ENCODE data around the gene SEC16A.

Gene SEC16A

DNA sequence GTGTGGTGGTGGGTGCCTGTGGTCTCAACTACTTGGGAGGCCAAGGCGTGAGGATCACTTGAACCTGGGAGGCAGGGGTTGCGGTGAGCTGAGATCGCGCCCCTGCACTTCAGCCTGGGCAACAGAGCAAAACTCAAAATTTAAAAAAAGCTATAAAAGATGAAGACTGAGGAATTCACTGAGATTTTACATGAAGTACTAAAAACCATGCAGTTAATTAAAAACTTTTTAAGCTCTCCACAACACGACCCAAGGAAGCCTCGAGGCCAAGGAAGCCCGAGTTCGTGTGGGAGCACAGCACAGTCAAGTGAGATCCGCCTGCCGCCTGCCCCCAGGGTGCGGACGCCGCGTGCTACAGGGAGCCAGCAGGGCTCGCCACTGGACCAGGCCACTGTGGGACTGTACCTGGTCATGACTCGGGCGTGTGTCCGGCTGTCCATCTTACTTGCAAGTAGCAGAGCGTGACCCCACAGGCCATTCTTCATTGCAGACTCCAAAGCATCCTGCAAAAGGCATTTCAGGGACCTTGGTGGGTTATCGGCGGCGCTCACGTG, 22.0 kb downstream of the SEC16A start:
- TF ChIP-seq CTCF (IDR thresholded peaks at IDR 0.05; ENCODE audit: low read length, missing control alignments), result no peak
- DNase-seq (ENCODE audit: low read depth), result no peak

GRCh38 chr9:136459425-136459824, 23.4 kb downstream of the SEC16A start:
- TF ChIP-seq CTCF (IDR thresholded peaks at IDR 0.05; ENCODE audit: low read length, missing control alignments), result no peak
- no peak for DNase-seq (ENCODE audit: low read depth)
- no peak overlapping the region for H3K4me3 ChIP-seq (replicated peaks; ENCODE audit: low read depth, low read length)

More for the DNA sequence above, 22.0 kb downstream of the SEC16A start:
- H3K4me3 ChIP-seq (replicated peaks; ENCODE audit: low read depth, low read length), result no peak overlapping the region

- H3K4me3 ChIP-seq (replicated peaks; ENCODE audit: low read depth, low read length), result no peak overlapping the region
- TF ChIP-seq CTCF (IDR thresholded peaks at IDR 0.05; ENCODE audit: low read length, missing control alignments), result no peak
Measured at GRCh38 chr9:136457326-136457725, 25.5 kb downstream of the SEC16A start.

DNA sequence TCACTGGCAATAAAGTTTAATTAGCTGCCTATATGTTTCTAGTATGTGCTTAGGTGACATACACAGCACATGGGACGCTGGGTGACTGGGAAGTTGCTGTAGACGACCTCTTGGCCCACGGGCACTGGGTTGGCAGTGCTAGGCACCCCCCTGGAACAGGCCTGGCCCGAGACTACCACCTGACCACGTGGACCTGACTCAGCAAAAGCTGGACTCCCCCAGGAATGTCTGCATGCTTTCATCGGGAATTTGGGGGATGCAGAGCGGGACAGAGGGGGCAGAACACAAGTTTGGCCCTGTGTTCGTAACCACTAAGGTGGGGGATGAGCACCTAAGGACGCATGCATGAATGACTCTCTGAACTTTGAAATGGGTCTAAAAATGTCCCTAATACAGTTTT, 26.6 kb downstream of the SEC16A start:
- H3K4me3 ChIP-seq (replicated peaks; ENCODE audit: low read depth, low read length), result no peak overlapping the region
- TF ChIP-seq CTCF (IDR thresholded peaks at IDR 0.05; ENCODE audit: low read length, missing control alignments), result no peak
- no peak for DNase-seq (ENCODE audit: low read depth)

More at GRCh38 chr9:136457326-136457725, 25.5 kb downstream of the SEC16A start:
- no peak for DNase-seq (ENCODE audit: low read depth)

GRCh38 chr9:136455043-136456002, 27.5 kb downstream of the SEC16A start:
- DNase-seq (ENCODE audit: low read depth), result no peak
- no peak overlapping the region for H3K4me3 ChIP-seq (replicated peaks; ENCODE audit: low read depth, low read length)
- no peak for TF ChIP-seq CTCF (IDR thresholded peaks at IDR 0.05; ENCODE audit: low read length, missing control alignments)

DNA sequence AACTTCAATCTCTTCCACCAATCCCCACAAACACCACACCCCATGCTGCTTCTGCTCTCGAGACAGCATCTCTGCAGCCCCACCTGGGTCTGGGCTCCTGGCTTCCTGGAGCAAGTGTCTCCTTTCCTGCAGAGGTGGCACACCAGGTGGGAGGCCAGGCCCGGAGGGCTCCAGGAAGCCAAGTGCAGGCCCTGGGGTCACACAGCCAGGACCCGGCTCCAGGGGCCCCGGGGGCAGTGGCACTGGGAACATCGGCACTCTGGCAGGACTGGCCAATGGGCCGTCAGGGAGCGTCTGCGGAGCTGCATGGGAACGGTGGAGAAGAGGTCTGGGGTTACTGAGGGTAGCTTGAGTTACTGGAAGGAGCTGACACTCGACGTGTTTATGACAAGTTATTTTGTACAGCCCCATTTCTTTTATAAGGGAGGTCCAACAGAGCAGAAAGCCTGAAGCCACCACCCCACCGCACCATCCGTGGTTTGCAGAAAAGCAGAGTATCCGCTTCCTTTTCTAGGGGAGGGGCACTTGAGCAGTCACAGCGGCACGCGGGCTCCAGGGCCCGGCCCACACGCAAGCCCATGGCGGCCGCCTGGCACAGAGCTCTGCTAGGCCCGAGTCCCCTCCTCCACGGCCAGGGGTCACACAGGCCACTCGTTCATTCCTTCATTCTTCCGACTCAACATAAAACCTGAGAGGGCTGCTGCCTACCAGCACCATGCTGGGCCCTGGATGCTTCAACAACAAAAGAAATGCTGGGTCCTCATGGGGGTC, 28.6 kb downstream of the SEC16A start:
- no peak for DNase-seq (ENCODE audit: low read depth)
- no peak for TF ChIP-seq CTCF (IDR thresholded peaks at IDR 0.05; ENCODE audit: low read length, missing control alignments)

More for the DNA sequence above, 28.6 kb downstream of the SEC16A start:
- no peak overlapping the region for H3K4me3 ChIP-seq (replicated peaks; ENCODE audit: low read depth, low read length)

Measured in fibroblast of pulmonary artery (primary cell).